ENCODE measurements around the gene PPP2R5D. TPM values are rescaled to one million over a fixed set of nuclear protein-coding genes. Genes with fewer than 3 reads are reported as not detected.

Gene PPP2R5D
- total and polyA plus RNA-seq, 9 donors: 34.7 to 54.8 (median 44.6) TPM

GRCh38 chr6:42962502-42963178 lies 21.7 kb upstream of the PPP2R5D start:
- no peaks in the 10 kb centered on the region for H3K9me3 ChIP-seq (replicated peaks; ENCODE audit: control insufficient read depth, low read depth, low read length)
- H3K36me3 ChIP-seq (ENCODE audit: control insufficient read depth, insufficient read depth, low read length): peaks cover 52% of the 10 kb centered on the region
- peaks cover 11% of the 10 kb centered on the region for H3K27me3 ChIP-seq (ENCODE audit: control insufficient read depth, insufficient read depth, low read length)
- no peak overlapping the region for H3K4me3 ChIP-seq (ENCODE audit: low read length)
- no peak overlapping the region for H3K27ac ChIP-seq (ENCODE audit: low read length)
- peaks cover 13% of the 10 kb centered on the region for H3K4me1 ChIP-seq (ENCODE audit: control insufficient read depth, insufficient read depth, low read length)
- 85% methylated on average over 4 of the region's 13 CpGs for WGBS (ENCODE audit: insufficient coverage)
- no peak for DNase-seq

GRCh38 chr6:42963179-42963854 lies 21.1 kb upstream of the PPP2R5D start:
- Histone ChIP-seq H3K9me3 (replicated peaks; ENCODE audit: control insufficient read depth, low read depth, low read length) (no peaks in the 10 kb centered on the region), H3K4me3 (ENCODE audit: low read length) (no peak overlapping the region), H3K27ac (ENCODE audit: low read length) (no peak overlapping the region), H3K4me1 (ENCODE audit: control insufficient read depth, insufficient read depth, low read length) (peaks cover 13% of the 10 kb centered on the region), H3K27me3 (ENCODE audit: control insufficient read depth, insufficient read depth, low read length) (peaks cover 11% of the 10 kb centered on the region), H3K36me3 (ENCODE audit: control insufficient read depth, insufficient read depth, low read length) (peaks cover 58% of the 10 kb centered on the region)
- DNase-seq: no peak
- WGBS (ENCODE audit: insufficient coverage): 82% methylated on average over 8 of the region's 12 CpGs

GRCh38 chr6:42963855-42964605 lies 20.3 kb upstream of the PPP2R5D start:
- WGBS (ENCODE audit: insufficient coverage): 80% methylated on average over 7 of the region's 9 CpGs
- peaks cover 65% of the 10 kb centered on the region for H3K36me3 ChIP-seq (ENCODE audit: control insufficient read depth, insufficient read depth, low read length)
- peaks cover 13% of the 10 kb centered on the region for H3K4me1 ChIP-seq (ENCODE audit: control insufficient read depth, insufficient read depth, low read length)
- no peak overlapping the region for H3K4me3 ChIP-seq (ENCODE audit: low read length)
- H3K9me3 ChIP-seq (replicated peaks; ENCODE audit: control insufficient read depth, low read depth, low read length): no peaks in the 10 kb centered on the region
- H3K27ac ChIP-seq (ENCODE audit: low read length): no peak overlapping the region
- H3K27me3 ChIP-seq (ENCODE audit: control insufficient read depth, insufficient read depth, low read length): peaks cover 11% of the 10 kb centered on the region
- DNase-seq: no peak

- H3K36me3 ChIP-seq (ENCODE audit: control insufficient read depth, insufficient read depth, low read length): peaks cover 82% of the 10 kb centered on the region
- H3K4me3 ChIP-seq (ENCODE audit: low read length): no peak overlapping the region
- no peaks in the 10 kb centered on the region for H3K9me3 ChIP-seq (replicated peaks; ENCODE audit: control insufficient read depth, low read depth, low read length)
- no peaks in the 10 kb centered on the region for H3K4me1 ChIP-seq (ENCODE audit: control insufficient read depth, insufficient read depth, low read length)
- no peak for DNase-seq
- H3K27me3 ChIP-seq (ENCODE audit: control insufficient read depth, insufficient read depth, low read length): no peaks in the 10 kb centered on the region
- 85% methylated on average over 3 of the region's 7 CpGs for WGBS (ENCODE audit: insufficient coverage)
- H3K27ac ChIP-seq (ENCODE audit: low read length): no peak overlapping the region
These were observed 17.8 kb upstream of the PPP2R5D start for GRCh38 chr6:42966571-42966970.

- H3K36me3 ChIP-seq (ENCODE audit: control insufficient read depth, insufficient read depth, low read length): peaks cover 83% of the 10 kb centered on the region
- no peak for DNase-seq
- 95% methylated on average over 10 of the region's 11 CpGs for WGBS (ENCODE audit: insufficient coverage)
These were observed 17.1 kb upstream of the PPP2R5D start for GRCh38 chr6:42967228-42967627.

GRCh38 chr6:42968126-42968701 lies 16.2 kb upstream of the PPP2R5D start:
- Histone ChIP-seq H3K36me3 (ENCODE audit: control insufficient read depth, insufficient read depth, low read length) (peaks cover 77% of the 10 kb centered on the region), H3K27me3 (ENCODE audit: control insufficient read depth, insufficient read depth, low read length) (no peaks in the 10 kb centered on the region), H3K4me1 (ENCODE audit: control insufficient read depth, insufficient read depth, low read length) (no peaks in the 10 kb centered on the region), H3K27ac (ENCODE audit: low read length) (no peak overlapping the region), H3K4me3 (ENCODE audit: low read length) (no peak overlapping the region), H3K9me3 (replicated peaks; ENCODE audit: control insufficient read depth, low read depth, low read length) (no peaks in the 10 kb centered on the region)
- 100% methylated on average over 4 of the region's 12 CpGs for WGBS (ENCODE audit: insufficient coverage)
- DNase-seq: no peak

More at GRCh38 chr6:42967228-42967627, 17.1 kb upstream of the PPP2R5D start:
- Histone ChIP-seq H3K4me1 (ENCODE audit: control insufficient read depth, insufficient read depth, low read length) (no peaks in the 10 kb centered on the region), H3K9me3 (replicated peaks; ENCODE audit: control insufficient read depth, low read depth, low read length) (no peaks in the 10 kb centered on the region), H3K27ac (ENCODE audit: low read length) (no peak overlapping the region), H3K4me3 (ENCODE audit: low read length) (no peak overlapping the region), H3K27me3 (ENCODE audit: control insufficient read depth, insufficient read depth, low read length) (no peaks in the 10 kb centered on the region)

- no peak overlapping the region for H3K4me3 ChIP-seq (ENCODE audit: low read length)
- DNase-seq: no peak
- 89% methylated on average over 2 of the region's 4 CpGs for WGBS (ENCODE audit: insufficient coverage)
These were observed 15.6 kb upstream of the PPP2R5D start for GRCh38 chr6:42968783-42969182.

GRCh38 chr6:42969431-42969830 lies 14.9 kb upstream of the PPP2R5D start:
- no peak overlapping the region for H3K27ac ChIP-seq (ENCODE audit: low read length)
- peaks cover 75% of the 10 kb centered on the region for H3K36me3 ChIP-seq (ENCODE audit: control insufficient read depth, insufficient read depth, low read length)
- H3K4me1 ChIP-seq (ENCODE audit: control insufficient read depth, insufficient read depth, low read length): no peaks in the 10 kb centered on the region
- no peaks in the 10 kb centered on the region for H3K9me3 ChIP-seq (replicated peaks; ENCODE audit: control insufficient read depth, low read depth, low read length)
- H3K4me3 ChIP-seq (ENCODE audit: low read length): no peak overlapping the region
- no peak for DNase-seq
- H3K27me3 ChIP-seq (ENCODE audit: control insufficient read depth, insufficient read depth, low read length): no peaks in the 10 kb centered on the region
- 75% methylated on average over 1 of the region's 2 CpGs for WGBS (ENCODE audit: insufficient coverage)

More at GRCh38 chr6:42968783-42969182, 15.6 kb upstream of the PPP2R5D start:
- no peak overlapping the region for H3K27ac ChIP-seq (ENCODE audit: low read length)
- H3K9me3 ChIP-seq (replicated peaks; ENCODE audit: control insufficient read depth, low read depth, low read length): no peaks in the 10 kb centered on the region
- peaks cover 78% of the 10 kb centered on the region for H3K36me3 ChIP-seq (ENCODE audit: control insufficient read depth, insufficient read depth, low read length)
- no peaks in the 10 kb centered on the region for H3K27me3 ChIP-seq (ENCODE audit: control insufficient read depth, insufficient read depth, low read length)
- no peaks in the 10 kb centered on the region for H3K4me1 ChIP-seq (ENCODE audit: control insufficient read depth, insufficient read depth, low read length)

GRCh38 chr6:42969934-42970333 lies 14.4 kb upstream of the PPP2R5D start:
- H3K27me3 ChIP-seq (ENCODE audit: control insufficient read depth, insufficient read depth, low read length): no peaks in the 10 kb centered on the region
- no peaks in the 10 kb centered on the region for H3K9me3 ChIP-seq (replicated peaks; ENCODE audit: control insufficient read depth, low read depth, low read length)
- DNase-seq: no peak
- no peaks in the 10 kb centered on the region for H3K4me1 ChIP-seq (ENCODE audit: control insufficient read depth, insufficient read depth, low read length)
- WGBS (ENCODE audit: insufficient coverage): no CpG with 5 or more reads among the region's 4 CpGs
- peaks cover 74% of the 10 kb centered on the region for H3K36me3 ChIP-seq (ENCODE audit: control insufficient read depth, insufficient read depth, low read length)
- no peak overlapping the region for H3K4me3 ChIP-seq (ENCODE audit: low read length)
- no peak overlapping the region for H3K27ac ChIP-seq (ENCODE audit: low read length)

Measured in muscle of leg (tissue), 11 donors.